ENCODE data around the gene LRRC8A.

Gene LRRC8A

GRCh38 chr9:128903079-128903461 lies 21.1 kb downstream of the LRRC8A start:
- no peaks in the 10 kb centered on the region for H3K27me3 ChIP-seq (ENCODE audit: low read depth, low read length)
- H3K4me3 ChIP-seq (ENCODE audit: low read depth in 1 of 2, low read length in 2 of 2) = no peak overlapping the region
- H3K9me3 ChIP-seq (ENCODE audit: control insufficient read depth in 1 of 2, low read length in 2 of 2) = no peaks in the 10 kb centered on the region
- peaks cover 5 to 8% of the 10 kb centered on the region in 2 donors for H3K4me1 ChIP-seq (ENCODE audit: control insufficient read depth in 1 of 2, insufficient read depth in 2 of 2, low read length in 2 of 2)
- H3K36me3 ChIP-seq (ENCODE audit: control insufficient read depth in 1 of 2, insufficient read depth in 2 of 2, low read length in 2 of 2) = peaks cover 8 to 25% of the 10 kb centered on the region in 2 donors
- H3K27ac ChIP-seq (ENCODE audit: low read length) = no peak overlapping the region

GRCh38 chr9:128903871-128904620 lies 22.1 kb downstream of the LRRC8A start:
- Histone ChIP-seq H3K27ac (ENCODE audit: low read length) (no peak overlapping the region), H3K4me1 (ENCODE audit: control insufficient read depth in 1 of 2, insufficient read depth in 2 of 2, low read length in 2 of 2) (peaks cover 5 to 8% of the 10 kb centered on the region in 2 donors), H3K36me3 (ENCODE audit: control insufficient read depth in 1 of 2, insufficient read depth in 2 of 2, low read length in 2 of 2) (peaks cover 17 to 32% of the 10 kb centered on the region in 2 donors), H3K4me3 (ENCODE audit: low read depth in 1 of 2, low read length in 2 of 2) (no peak overlapping the region), H3K27me3 (ENCODE audit: low read depth, low read length) (no peaks in the 10 kb centered on the region), H3K9me3 (ENCODE audit: control insufficient read depth in 1 of 2, low read length in 2 of 2) (no peaks in the 10 kb centered on the region)

- Histone ChIP-seq H3K27ac (ENCODE audit: low read length) (no peak overlapping the region), H3K27me3 (ENCODE audit: low read depth, low read length) (no peaks in the 10 kb centered on the region), H3K36me3 (ENCODE audit: control insufficient read depth in 1 of 2, insufficient read depth in 2 of 2, low read length in 2 of 2) (peaks cover 25 to 43% of the 10 kb centered on the region in 2 donors), H3K4me1 (ENCODE audit: control insufficient read depth in 1 of 2, insufficient read depth in 2 of 2, low read length in 2 of 2) (peaks cover 0 to 8% of the 10 kb centered on the region in 2 donors), H3K9me3 (ENCODE audit: control insufficient read depth in 1 of 2, low read length in 2 of 2) (no peaks in the 10 kb centered on the region), H3K4me3 (ENCODE audit: low read depth in 1 of 2, low read length in 2 of 2) (no peak overlapping the region)
These were observed 24.0 kb downstream of the LRRC8A start for GRCh38 chr9:128905964-128906363.

DNA sequence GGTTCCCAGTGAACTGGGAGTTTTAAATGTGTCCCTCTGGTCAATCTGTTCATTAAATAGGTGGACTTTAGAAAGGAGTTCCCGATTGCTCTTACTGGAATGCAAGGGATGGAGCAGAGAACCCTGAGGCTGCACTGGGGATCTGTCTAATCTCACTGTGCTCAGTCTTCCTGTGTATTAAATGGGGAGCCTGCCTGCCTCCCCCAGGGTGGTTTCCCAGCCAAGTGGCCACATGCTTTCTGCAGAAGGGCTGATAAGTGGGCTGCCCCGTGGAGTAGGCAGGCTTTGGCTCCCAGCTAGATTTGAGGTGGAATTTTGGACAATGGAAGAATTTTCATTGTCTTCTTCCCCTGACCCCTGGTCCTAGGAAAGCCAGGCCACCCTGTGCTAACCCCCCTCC lies 24.8 kb downstream of the LRRC8A start:
- Histone ChIP-seq H3K36me3 (ENCODE audit: control insufficient read depth in 1 of 2, insufficient read depth in 2 of 2, low read length in 2 of 2) (peaks cover 25 to 43% of the 10 kb centered on the region in 2 donors), H3K27ac (ENCODE audit: low read length) (no peak overlapping the region), H3K4me1 (ENCODE audit: control insufficient read depth in 1 of 2, insufficient read depth in 2 of 2, low read length in 2 of 2) (peaks cover 2 to 16% of the 10 kb centered on the region in 2 donors)

GRCh38 chr9:128908372-128908771 lies 26.4 kb downstream of the LRRC8A start:
- Histone ChIP-seq H3K9me3 (ENCODE audit: control insufficient read depth in 1 of 2, low read length in 2 of 2) (no peaks in the 10 kb centered on the region), H3K27me3 (ENCODE audit: low read depth, low read length) (no peaks in the 10 kb centered on the region), H3K27ac (ENCODE audit: low read length) (no peak overlapping the region), H3K4me1 (ENCODE audit: control insufficient read depth in 1 of 2, insufficient read depth in 2 of 2, low read length in 2 of 2) (peaks cover 12 to 28% of the 10 kb centered on the region in 2 donors), H3K36me3 (ENCODE audit: control insufficient read depth in 1 of 2, insufficient read depth in 2 of 2, low read length in 2 of 2) (peaks cover 25 to 33% of the 10 kb centered on the region in 2 donors), H3K4me3 (ENCODE audit: low read depth in 1 of 2, low read length in 2 of 2) (no peak overlapping the region)

More for the DNA sequence above, 24.8 kb downstream of the LRRC8A start:
- no peaks in the 10 kb centered on the region for H3K27me3 ChIP-seq (ENCODE audit: low read depth, low read length)
- H3K9me3 ChIP-seq (ENCODE audit: control insufficient read depth in 1 of 2, low read length in 2 of 2) = no peaks in the 10 kb centered on the region
- H3K4me3 ChIP-seq (ENCODE audit: low read depth in 1 of 2, low read length in 2 of 2) = no peak overlapping the region

GRCh38 chr9:128909859-128910258 lies 27.9 kb downstream of the LRRC8A start:
- Histone ChIP-seq H3K4me1 (ENCODE audit: control insufficient read depth in 1 of 2, insufficient read depth in 2 of 2, low read length in 2 of 2) (peaks cover 12 to 35% of the 10 kb centered on the region in 2 donors), H3K27ac (ENCODE audit: low read length) (no peak overlapping the region), H3K36me3 (ENCODE audit: control insufficient read depth in 1 of 2, insufficient read depth in 2 of 2, low read length in 2 of 2) (peaks cover 25 to 38% of the 10 kb centered on the region in 2 donors)

GRCh38 chr9:128910906-128911305 lies 29.0 kb downstream of the LRRC8A start:
- Histone ChIP-seq H3K36me3 (ENCODE audit: control insufficient read depth in 1 of 2, insufficient read depth in 2 of 2, low read length in 2 of 2) (peaks cover 25 to 40% of the 10 kb centered on the region in 2 donors), H3K4me3 (ENCODE audit: low read depth in 1 of 2, low read length in 2 of 2) (no peak overlapping the region), H3K27me3 (ENCODE audit: low read depth, low read length) (no peaks in the 10 kb centered on the region), H3K27ac (ENCODE audit: low read length) (peak overlapping the region; percentile 54), H3K9me3 (ENCODE audit: control insufficient read depth in 1 of 2, low read length in 2 of 2) (no peaks in the 10 kb centered on the region), H3K4me1 (ENCODE audit: control insufficient read depth in 1 of 2, insufficient read depth in 2 of 2, low read length in 2 of 2) (peaks cover 12 to 40% of the 10 kb centered on the region in 2 donors)

More at GRCh38 chr9:128909859-128910258, 27.9 kb downstream of the LRRC8A start:
- no peaks in the 10 kb centered on the region for H3K9me3 ChIP-seq (ENCODE audit: control insufficient read depth in 1 of 2, low read length in 2 of 2)
- H3K27me3 ChIP-seq (ENCODE audit: low read depth, low read length) = no peaks in the 10 kb centered on the region
- no peak overlapping the region for H3K4me3 ChIP-seq (ENCODE audit: low read depth in 1 of 2, low read length in 2 of 2)

DNA sequence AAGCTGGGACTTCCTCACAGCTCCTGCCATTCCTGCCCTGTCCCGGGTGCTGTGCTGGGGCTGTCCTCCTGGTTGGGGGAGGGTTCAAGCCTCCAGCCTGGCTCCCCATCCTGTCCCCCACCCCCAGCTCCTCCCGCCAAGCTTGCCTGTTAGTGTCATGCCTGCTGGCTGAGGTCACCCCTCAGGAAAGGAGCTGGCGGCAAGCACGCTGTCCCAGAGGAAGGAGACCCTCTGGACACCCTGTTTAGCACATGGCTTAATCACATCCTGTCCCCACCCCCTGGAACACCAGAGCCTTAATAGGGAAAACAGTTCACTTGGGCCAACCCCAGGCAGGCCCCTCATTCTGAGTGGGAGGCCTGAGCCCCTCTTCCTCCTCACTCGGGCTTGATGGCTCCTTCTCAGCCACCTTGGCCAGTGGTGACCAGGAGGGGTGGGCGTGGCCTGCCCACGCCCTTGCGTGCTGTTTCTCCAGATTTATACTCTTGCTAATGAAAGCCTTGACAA lies 29.6 kb downstream of the LRRC8A start:
- no peak overlapping the region for H3K4me3 ChIP-seq (ENCODE audit: low read depth in 1 of 2, low read length in 2 of 2)
- no peaks in the 10 kb centered on the region for H3K9me3 ChIP-seq (ENCODE audit: control insufficient read depth in 1 of 2, low read length in 2 of 2)
- H3K27me3 ChIP-seq (ENCODE audit: low read depth, low read length) = no peaks in the 10 kb centered on the region
- peaks cover 28 to 47% of the 10 kb centered on the region in 2 donors for H3K36me3 ChIP-seq (ENCODE audit: control insufficient read depth in 1 of 2, insufficient read depth in 2 of 2, low read length in 2 of 2)
- H3K4me1 ChIP-seq (ENCODE audit: control insufficient read depth in 1 of 2, insufficient read depth in 2 of 2, low read length in 2 of 2) = peaks cover 13 to 47% of the 10 kb centered on the region in 2 donors
- peak overlapping the region; percentile 54 for H3K27ac ChIP-seq (ENCODE audit: low read length)

- Histone ChIP-seq H3K4me1 (ENCODE audit: control insufficient read depth in 1 of 2, insufficient read depth in 2 of 2, low read length in 2 of 2) (peaks cover 15 to 55% of the 10 kb centered on the region in 2 donors), H3K9me3 (ENCODE audit: control insufficient read depth in 1 of 2, low read length in 2 of 2) (no peaks in the 10 kb centered on the region), H3K36me3 (ENCODE audit: control insufficient read depth in 1 of 2, insufficient read depth in 2 of 2, low read length in 2 of 2) (peaks cover 28 to 47% of the 10 kb centered on the region in 2 donors), H3K27me3 (ENCODE audit: low read depth, low read length) (no peaks in the 10 kb centered on the region), H3K4me3 (ENCODE audit: low read depth in 1 of 2, low read length in 2 of 2) (no peak overlapping the region), H3K27ac (ENCODE audit: low read length) (peak overlapping the region; percentile 52)
These were observed 30.4 kb downstream of the LRRC8A start for GRCh38 chr9:128912270-128912853.

DNA sequence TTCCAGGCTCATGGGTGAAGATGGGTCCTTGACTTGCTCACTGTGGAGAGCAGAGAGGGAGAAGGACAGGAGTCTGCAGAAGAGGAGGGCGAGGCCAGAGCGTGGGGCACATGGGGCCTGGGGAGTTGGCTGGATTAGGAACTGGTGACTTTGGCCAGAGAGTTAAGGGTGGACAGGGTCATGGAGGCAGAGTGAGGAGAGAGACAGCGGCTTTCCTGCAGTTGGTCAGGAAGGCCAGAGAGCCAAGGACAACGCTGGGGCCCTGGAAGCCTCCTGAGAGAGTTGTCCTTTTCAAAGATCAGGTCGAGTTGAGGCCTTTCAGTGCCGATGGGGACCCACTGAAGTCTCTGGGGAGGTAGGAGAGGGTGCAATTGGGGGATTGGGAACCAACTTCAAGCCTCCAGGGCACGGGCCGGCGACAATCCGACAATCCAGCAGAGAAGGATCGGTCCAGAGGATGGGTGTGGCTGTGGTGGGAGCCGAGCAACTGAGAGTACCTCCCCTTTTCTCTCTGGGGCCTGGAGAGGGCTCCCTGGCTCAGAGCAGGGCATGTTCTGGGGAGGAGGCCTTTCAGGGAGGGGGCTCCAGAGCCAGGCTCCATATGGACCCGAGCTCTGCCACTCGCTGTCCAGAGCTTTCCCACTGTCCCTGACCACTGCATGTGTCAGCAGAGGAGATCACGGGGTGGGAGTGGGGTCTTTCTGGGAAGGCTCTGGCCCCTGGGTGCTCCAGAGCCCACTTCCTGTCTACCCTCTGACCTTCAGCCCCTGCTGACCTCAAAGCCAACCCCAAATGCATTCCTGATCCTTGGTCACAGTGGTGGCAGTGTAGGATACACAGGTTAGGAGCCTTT lies 31.3 kb downstream of the LRRC8A start:
- H3K9me3 ChIP-seq (ENCODE audit: control insufficient read depth in 1 of 2, low read length in 2 of 2) = no peaks in the 10 kb centered on the region
- peaks cover 15 to 56% of the 10 kb centered on the region in 2 donors for H3K4me1 ChIP-seq (ENCODE audit: control insufficient read depth in 1 of 2, insufficient read depth in 2 of 2, low read length in 2 of 2)
- H3K36me3 ChIP-seq (ENCODE audit: control insufficient read depth in 1 of 2, insufficient read depth in 2 of 2, low read length in 2 of 2) = peaks cover 24 to 42% of the 10 kb centered on the region in 2 donors
- H3K27me3 ChIP-seq (ENCODE audit: low read depth, low read length) = no peaks in the 10 kb centered on the region
- H3K4me3 ChIP-seq (ENCODE audit: low read depth in 1 of 2, low read length in 2 of 2) = no peak overlapping the region
- peak overlapping the region; percentile 52 for H3K27ac ChIP-seq (ENCODE audit: low read length)

All from muscle layer of duodenum (tissue), 2 donors.